Measurements from ENCODE around the gene ITPR2.

The ITPR2 gene

DNA sequence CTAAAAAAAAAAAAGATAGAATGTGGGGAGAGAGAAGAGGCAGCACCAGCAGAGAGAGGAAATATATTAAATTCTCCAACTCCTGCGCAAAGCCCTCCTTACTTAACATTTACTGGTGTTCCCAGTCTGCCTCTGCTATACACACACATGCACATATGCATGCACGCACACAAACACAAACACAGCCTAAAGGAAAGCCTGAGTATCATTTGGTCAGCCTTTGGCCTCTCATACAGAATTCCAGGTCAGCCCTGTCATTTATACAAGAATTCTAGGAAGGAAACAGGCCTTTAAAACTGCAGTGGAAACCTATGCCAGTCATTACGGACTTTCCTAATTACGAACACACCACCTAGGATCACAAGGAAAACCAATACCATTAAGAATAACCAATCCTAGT, 269.4 kb downstream of the ITPR2 start:
- no peak overlapping the region for H3K4me3 ChIP-seq (replicated peaks; ENCODE audit: low read depth, low read length)
- TF ChIP-seq, protein P1, sequence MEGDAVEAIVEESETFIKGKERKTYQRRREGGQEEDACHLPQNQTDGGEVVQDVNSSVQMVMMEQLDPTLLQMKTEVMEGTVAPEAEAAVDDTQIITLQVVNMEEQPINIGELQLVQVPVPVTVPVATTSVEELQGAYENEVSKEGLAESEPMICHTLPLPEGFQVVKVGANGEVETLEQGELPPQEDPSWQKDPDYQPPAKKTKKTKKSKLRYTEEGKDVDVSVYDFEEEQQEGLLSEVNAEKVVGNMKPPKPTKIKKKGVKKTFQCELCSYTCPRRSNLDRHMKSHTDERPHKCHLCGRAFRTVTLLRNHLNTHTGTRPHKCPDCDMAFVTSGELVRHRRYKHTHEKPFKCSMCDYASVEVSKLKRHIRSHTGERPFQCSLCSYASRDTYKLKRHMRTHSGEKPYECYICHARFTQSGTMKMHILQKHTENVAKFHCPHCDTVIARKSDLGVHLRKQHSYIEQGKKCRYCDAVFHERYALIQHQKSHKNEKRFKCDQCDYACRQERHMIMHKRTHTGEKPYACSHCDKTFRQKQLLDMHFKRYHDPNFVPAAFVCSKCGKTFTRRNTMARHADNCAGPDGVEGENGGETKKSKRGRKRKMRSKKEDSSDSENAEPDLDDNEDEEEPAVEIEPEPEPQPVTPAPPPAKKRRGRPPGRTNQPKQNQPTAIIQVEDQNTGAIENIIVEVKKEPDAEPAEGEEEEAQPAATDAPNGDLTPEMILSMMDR (IDR thresholded peaks at IDR 0.05; ENCODE audit: insufficient read depth, low read length, poor library complexity, severe bottlenecking), result no peak
- H3K27me3 ChIP-seq (replicated peaks; ENCODE audit: control insufficient read depth, insufficient read depth, low read length), result no peaks in the 10 kb centered on the region
- DNase-seq (ENCODE audit: extremely low read depth, insufficient read length), result no peak
- H3K36me3 ChIP-seq (ENCODE audit: control insufficient read depth, insufficient read depth, low read length), result peaks cover 1% of the 10 kb centered on the region

DNA sequence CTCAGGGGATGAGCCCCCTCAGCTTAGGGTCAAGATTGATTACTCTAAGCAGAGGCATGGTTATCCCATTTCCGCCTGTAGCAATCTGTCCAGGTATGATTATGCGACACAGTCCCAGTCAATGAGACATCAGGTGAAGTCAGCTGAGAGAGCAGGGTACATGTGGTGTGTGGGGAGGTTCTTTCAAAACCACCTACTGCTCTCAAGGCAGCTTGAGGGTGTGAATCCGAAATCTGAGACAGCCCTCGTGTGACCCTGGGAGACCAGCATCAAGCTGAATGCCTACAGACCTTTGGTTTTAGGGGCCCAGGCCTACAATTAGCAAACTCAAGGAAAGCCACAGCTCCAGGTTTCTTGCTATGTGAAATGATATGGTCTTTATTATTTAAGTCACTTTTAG, 275.7 kb downstream of the ITPR2 start:
- Histone ChIP-seq H3K27me3 (replicated peaks; ENCODE audit: control insufficient read depth, insufficient read depth, low read length) (no peaks in the 10 kb centered on the region), H3K36me3 (ENCODE audit: control insufficient read depth, insufficient read depth, low read length) (peaks cover 7% of the 10 kb centered on the region), H3K4me3 (replicated peaks; ENCODE audit: low read depth, low read length) (no peak overlapping the region)
- no peak for DNase-seq (ENCODE audit: extremely low read depth, insufficient read length)
- TF ChIP-seq, protein P1 (IDR thresholded peaks at IDR 0.05; ENCODE audit: insufficient read depth, low read length, poor library complexity, severe bottlenecking), result no peak

DNA sequence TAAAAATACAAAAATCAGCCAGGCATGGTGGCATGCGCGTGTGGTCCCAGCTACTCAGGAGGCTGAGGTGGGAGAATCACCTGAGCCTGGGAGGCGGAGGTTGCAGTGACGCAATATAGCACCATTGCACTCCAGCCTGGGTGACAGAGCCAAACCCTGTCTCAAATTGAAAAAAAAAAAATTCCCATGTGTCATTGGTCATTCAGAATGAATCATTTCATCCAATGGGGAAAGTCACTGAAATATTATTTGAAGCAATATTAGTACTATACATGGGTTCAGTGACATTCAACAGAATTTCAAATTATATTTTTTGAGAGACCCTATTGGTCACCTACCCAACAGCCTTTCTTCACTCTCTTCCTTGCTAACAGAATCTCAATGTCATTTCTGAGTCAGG, 276.1 kb downstream of the ITPR2 start:
- peaks cover 9% of the 10 kb centered on the region for H3K36me3 ChIP-seq (ENCODE audit: control insufficient read depth, insufficient read depth, low read length)
- TF ChIP-seq, protein P1 (IDR thresholded peaks at IDR 0.05; ENCODE audit: insufficient read depth, low read length, poor library complexity, severe bottlenecking), result no peak

DNA sequence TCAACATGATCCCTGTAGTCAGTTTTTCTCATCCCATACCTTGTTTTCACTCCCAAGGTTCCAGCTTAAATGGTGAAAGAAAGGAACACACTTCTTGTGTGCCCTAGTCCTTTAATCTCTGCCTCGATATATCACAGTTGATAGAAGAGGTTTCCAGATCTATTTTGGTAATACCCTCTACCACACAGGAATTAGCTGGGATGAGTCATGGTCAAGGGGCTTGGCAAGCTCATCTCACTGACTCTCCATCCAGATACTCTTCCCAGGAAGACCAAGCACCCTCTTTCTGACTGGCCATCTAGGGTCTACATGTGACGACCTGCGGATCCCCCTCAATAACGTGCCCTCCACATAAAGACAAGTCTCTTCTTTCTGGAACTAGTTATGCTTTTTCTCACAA, 277.9 kb downstream of the ITPR2 start:
- Histone ChIP-seq H3K4me3 (replicated peaks; ENCODE audit: low read depth, low read length) (no peak overlapping the region), H3K27me3 (replicated peaks; ENCODE audit: control insufficient read depth, insufficient read depth, low read length) (no peaks in the 10 kb centered on the region), H3K36me3 (ENCODE audit: control insufficient read depth, insufficient read depth, low read length) (peaks cover 10% of the 10 kb centered on the region)
- TF ChIP-seq, protein P1 (IDR thresholded peaks at IDR 0.05; ENCODE audit: insufficient read depth, low read length, poor library complexity, severe bottlenecking), result no peak
- no peak for DNase-seq (ENCODE audit: extremely low read depth, insufficient read length)

More for the DNA sequence above, 276.1 kb downstream of the ITPR2 start:
- no peak overlapping the region for H3K4me3 ChIP-seq (replicated peaks; ENCODE audit: low read depth, low read length)
- no peak for DNase-seq (ENCODE audit: extremely low read depth, insufficient read length)
- no peaks in the 10 kb centered on the region for H3K27me3 ChIP-seq (replicated peaks; ENCODE audit: control insufficient read depth, insufficient read depth, low read length)

DNA sequence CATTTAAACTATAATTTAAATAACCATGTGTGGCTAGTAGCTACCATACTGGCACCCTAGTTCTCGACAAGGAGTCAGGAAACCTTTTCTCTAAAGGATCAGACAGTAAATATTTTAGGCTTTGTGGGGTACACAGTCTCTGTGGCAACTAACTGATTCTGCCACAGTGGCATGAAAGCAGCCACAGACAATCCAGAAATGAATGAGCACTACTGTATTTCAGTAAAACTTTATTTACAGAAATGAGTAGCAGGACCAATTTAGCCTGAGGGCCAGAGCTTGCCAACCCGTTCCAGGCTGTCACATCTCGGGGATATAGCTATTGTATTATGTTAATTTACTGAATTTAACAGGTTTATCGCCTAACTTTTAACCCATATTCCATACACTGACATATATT, 278.7 kb downstream of the ITPR2 start:
- H3K4me3 ChIP-seq (replicated peaks; ENCODE audit: low read depth, low read length), result no peak overlapping the region
- DNase-seq (ENCODE audit: extremely low read depth, insufficient read length), result no peak
- TF ChIP-seq, protein P1 (IDR thresholded peaks at IDR 0.05; ENCODE audit: insufficient read depth, low read length, poor library complexity, severe bottlenecking), result no peak
- peaks cover 10% of the 10 kb centered on the region for H3K36me3 ChIP-seq (ENCODE audit: control insufficient read depth, insufficient read depth, low read length)
- H3K27me3 ChIP-seq (replicated peaks; ENCODE audit: control insufficient read depth, insufficient read depth, low read length), result no peaks in the 10 kb centered on the region

DNA sequence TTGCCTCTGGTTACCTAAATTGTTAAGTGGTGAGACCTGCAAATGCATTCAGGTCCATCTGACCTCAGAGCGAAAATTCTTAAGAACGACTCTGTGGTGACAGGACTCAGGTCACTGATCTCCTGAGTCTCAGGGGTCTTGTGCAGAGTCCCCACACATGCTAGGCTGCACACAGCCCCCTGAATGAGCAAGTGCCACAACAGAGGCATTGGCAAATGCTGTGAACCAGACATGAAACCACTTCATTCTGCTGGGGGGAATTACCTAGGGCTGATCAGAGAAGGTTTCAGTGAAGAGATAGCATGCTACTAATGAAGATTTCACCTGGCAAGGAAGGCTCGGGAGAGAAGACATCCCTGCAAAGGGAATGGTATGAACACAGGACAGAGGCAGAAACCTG, 281.6 kb downstream of the ITPR2 start:
- TF ChIP-seq, protein P1 (IDR thresholded peaks at IDR 0.05; ENCODE audit: insufficient read depth, low read length, poor library complexity, severe bottlenecking), result no peak
- H3K36me3 ChIP-seq (ENCODE audit: control insufficient read depth, insufficient read depth, low read length), result peaks cover 10% of the 10 kb centered on the region
- no peak overlapping the region for H3K4me3 ChIP-seq (replicated peaks; ENCODE audit: low read depth, low read length)
- no peak for DNase-seq (ENCODE audit: extremely low read depth, insufficient read length)
- no peaks in the 10 kb centered on the region for H3K27me3 ChIP-seq (replicated peaks; ENCODE audit: control insufficient read depth, insufficient read depth, low read length)
